NCI-H1105 (cell line): Measurements from ENCODE around the gene MALT1.
A peak's percentile ranks its signal among the peaks of the same experiment; 100 is the strongest.
"Not testable (repeated sequence)": the region's sequence is repeated elsewhere in the genome, so short reads cannot be mapped to it uniquely, and the experiment has no call there.

ENCODE experiments used
- DNase-seq: peaks from one replicate; lab custom pipeline; 2025; lab: John Stamatoyannopoulos, UW

Gene MALT1

DNA sequence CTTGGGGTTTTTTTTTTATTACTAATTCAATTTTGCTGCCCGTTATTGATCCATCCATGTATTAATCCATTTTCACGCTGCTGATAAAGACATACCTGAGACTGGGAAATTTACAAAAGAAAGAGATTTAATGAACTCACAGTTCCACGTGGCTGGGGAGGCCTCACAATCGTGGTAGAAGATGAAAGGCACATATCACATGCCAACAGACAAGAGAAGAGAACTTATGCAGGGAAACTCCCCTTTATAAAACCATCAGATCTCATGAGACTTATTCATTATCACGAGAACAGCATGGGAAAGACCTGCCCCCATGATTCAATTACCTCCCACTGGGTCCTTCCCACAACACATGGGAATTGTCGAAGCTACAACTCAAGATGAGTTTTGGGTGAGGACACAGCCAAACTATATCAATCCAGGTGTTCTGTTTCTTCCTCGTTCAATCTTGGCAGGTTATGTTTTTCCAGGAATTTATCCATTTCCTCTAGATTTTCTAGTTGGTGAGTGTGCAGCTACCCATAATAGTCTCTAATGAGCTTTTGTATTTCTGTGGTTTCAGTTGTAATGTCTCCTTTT is 18.0 kb upstream of the MALT1 start:
- DNase-seq: not testable (repeated sequence)

DNA sequence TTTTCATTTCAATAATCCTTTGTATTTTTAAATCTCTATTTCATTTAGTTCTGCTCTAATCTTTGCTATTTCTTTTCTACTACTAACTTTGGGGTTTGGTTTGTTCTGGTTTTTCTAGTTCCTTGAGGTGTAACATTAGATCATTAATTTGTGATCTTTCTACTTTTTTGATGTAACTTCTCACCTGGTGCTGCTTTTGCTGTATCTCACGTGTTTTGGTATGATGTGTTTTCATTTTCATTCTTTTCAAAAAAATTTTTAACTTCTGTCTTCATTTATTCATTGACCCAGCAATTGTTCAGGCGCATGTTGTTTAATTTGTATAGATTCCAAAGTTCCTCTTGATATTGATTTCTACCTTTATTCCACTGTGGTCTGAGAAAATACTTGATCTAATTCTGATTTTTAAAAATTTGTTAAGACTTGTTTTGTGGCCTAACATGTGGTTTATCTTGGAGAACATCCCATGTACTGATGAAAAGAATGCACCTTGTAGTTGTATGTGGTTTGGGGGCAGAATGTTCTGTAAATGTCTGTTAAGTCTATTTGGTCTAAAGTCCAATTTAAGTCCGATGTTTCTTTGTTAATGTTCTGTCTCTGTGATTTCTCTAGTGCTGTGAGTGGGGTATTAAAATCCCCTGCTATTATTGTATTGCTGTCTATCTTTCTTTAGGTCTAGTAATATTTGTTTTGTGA is 17.3 kb upstream of the MALT1 start:
- no peak for DNase-seq

DNA sequence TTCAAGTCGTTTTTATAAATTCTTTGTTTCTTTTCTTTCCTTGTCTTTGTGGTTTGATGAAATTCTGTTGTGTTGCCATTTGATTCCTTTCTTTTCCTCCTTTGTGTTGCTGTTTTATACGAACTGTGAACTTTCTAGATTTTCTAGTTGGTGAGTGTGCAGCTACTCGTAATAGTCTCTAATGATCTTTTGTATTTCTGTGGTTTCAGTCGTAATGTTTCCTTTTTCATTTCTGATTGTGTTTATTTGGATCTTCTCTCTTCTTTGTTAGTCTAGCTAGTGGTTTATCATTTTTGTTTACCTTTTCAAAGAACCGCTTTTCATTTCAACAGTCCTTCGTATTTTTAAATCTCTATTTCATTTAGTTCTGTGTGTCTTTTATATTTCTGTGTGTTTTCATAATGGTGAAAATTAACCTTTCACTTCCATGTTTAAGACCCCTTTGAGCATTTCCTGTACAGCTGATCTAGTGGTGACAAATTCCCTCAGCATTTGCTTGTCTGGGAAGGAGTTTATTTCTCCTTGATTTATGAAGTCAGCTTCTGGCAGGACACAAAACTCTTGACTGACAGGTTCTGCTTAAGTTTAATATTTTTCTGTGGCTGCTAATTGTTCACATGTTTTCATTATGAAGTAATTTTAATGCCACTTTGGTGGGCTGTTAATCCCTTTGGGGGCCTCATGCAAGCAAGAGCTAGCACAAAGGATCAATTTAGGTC is 16.2 kb upstream of the MALT1 start:
- DNase-seq: no peak

DNA sequence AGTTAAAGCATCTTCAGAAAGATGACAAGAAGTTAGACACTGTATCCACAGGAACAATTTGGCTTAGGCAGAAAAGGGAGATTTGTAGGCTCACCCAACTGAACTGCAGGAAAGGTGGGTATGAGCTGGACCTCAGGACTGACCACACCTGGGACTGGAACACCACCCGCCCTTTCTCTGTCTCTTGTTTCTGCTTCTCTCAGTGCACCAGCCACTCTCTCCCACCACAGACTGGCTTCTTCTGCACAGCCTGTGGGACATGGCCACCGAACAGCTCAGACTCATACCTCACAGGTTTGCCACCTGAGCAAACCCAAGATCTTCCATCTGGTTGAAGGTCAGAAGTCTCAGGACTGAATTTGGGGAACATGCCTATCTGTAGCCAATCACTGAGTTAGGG is 14.2 kb upstream of the MALT1 start:
- DNase-seq: no peak

- DNase-seq: no peak
Observed at GRCh38 chr18:58657494-58657893, 13.8 kb upstream of the MALT1 start.

GRCh38 chr18:58659691-58660090 is 11.6 kb upstream of the MALT1 start:
- no peak for DNase-seq

GRCh38 chr18:58660915-58661314 is 10.3 kb upstream of the MALT1 start:
- DNase-seq: no peak

GRCh38 chr18:58661423-58661822 is 9.8 kb upstream of the MALT1 start:
- DNase-seq: no peak

GRCh38 chr18:58662118-58662517 is 9.1 kb upstream of the MALT1 start:
- no peak for DNase-seq

- no peak for DNase-seq
Observed at GRCh38 chr18:58666176-58666575, 5.1 kb upstream of the MALT1 start.

DNA sequence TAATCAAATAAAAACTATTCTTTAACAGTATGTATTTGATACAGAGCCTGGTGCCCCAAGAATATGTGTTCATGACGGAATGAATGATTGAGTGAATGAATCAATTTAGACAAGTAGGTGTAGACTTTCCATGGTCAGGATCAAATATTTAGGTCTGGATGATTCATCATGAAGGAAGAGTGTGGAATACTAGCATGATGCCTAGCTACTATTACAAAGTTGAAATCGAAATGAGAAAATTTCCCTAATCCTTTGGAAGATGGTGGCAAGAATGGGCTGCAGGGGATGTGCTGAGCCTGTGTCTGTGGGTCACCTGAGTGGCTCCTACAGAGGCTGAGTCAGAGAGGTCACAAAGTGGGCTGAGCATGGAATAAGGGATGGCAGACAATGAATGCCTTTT is 3.1 kb upstream of the MALT1 start:
- DNase-seq: no peak

DNA sequence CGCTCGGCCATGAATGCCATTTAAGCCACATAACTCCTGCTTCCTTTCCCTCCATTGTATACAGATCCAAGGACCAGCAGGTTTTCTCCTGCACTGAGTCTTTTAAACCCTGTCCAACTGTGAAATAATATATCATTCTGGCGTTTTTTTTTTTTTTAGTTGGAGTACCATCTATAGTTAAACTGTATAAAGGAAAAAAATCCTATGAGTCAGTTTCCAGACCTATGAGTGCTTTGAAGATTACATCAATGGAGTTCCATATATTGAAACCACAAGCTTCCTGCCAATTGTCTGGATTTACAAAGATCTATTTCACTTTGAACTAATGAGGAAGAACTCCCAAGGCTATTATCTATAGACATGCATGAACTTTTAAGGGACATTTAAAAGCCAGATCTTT is 2.4 kb upstream of the MALT1 start:
- DNase-seq: no peak

GRCh38 chr18:58669731-58670378 is 1.4 kb upstream of the MALT1 start:
- peak; percentile 48 for DNase-seq

DNA sequence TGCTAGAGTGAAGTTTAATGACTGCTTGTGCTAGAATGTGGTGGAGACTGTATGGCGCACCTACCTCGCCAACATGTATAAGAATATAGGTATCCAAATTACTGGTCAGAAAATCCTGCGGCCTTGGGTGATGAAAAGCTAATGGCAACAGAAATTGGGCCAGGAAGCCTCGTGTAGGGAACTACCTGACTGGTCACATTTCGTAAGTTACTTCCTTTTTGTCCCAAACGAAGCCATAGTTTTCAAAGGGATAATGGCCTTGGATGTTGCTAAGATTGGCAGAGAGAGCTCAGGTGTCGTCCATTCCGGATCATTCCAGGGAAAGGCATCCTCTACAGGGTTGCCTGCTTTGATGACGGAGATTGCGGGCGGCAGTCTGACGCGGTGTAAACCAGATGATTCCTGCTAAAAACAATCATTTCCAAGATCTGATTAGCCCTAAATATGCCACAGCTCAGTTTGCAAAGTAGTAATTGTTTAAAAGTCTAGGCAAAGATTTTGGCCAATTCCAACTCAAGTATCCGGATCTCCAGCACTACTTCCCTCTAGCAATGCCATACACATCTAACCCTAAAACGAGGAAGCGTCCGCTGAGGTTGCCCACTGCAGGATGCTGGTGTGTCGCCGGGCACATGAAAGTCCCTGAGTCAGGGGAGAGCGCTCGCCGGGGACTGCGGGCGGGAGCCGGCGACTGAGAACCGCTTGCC is 708 bp upstream of the MALT1 start:
- peak; percentile 15 for DNase-seq

DNA sequence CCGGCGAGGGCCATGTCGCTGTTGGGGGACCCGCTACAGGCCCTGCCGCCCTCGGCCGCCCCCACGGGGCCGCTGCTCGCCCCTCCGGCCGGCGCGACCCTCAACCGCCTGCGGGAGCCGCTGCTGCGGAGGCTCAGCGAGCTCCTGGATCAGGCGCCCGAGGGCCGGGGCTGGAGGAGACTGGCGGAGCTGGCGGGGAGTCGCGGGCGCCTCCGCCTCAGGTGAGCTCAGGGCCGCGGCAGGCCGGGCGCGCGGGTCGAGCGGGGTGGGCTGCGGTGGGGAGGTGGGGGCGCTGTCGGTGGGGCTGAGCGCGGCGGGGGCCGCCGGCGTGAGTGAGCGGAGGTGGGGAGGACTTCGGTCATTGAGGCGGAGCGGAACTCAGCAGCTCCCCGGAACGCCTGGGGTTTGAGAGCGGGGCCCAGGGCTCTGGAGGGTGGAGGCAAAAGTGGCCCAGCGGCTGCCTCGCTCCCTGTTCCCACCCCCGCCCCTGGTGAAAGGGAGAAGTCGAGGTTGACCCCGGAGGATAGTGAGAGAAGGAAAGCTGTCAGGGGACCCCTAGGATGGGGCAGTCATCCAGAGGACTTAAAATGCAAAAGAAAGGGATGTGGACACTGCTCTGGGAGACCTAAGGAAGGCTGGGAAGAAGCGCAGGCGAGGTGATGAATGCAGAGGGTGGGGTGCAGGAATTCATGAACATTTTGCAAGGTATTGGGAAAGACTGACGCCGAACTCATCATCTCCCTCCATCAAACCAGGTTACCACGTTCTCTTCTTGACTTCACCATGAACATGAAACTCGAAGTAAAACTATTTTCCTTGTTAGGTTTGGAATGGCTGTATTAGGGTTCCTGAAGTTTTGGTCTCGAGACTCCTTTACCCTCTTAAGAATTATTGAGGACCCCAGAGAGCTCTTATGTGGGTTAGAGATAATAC is 633 bp downstream of the MALT1 start:
- peak; percentile 53 for DNase-seq

DNA sequence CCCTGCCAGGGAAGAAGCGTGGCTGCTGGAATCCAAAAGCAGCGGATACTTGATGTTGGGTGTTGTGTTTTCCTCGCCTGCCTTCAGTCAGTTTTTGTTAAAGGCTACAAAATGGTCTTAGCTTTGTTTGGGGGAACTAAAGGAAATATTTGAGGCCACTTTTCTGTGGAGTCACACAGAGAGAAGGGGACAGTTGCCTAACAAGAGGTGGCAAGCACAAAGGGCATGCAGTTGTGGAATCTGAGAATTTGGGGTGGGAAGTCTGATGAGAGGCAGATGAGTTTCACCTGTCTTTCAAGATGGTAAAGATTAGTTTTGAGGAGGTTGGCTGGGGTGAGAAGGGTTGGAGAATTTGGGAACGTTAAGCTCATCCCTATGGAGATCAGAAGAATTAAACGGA is 2.9 kb downstream of the MALT1 start:
- no peak for DNase-seq

- no peak for DNase-seq
Observed at GRCh38 chr18:58674863-58675472, 3.7 kb downstream of the MALT1 start.

DNA sequence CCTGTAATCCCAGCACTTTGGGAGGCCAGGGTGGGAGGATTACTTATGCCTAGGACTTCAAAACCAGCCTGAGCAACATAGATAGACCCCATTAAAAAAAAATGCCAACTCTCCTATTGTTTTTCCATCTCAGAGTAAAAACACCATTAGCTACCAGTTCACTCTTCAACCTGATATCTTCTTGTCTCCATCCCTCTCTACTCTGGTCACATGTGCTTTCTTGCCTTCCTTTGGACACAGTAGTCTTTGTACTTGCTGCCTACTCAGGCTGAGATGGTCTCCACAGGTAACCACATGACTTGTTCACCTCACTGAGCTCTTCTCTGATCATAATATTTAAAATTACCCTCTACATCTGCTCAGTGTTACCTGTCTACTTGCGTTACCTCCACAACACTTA is 5.0 kb downstream of the MALT1 start:
- no peak for DNase-seq

- peak; percentile 42 for DNase-seq
Observed at GRCh38 chr18:58682429-58683069, 11.3 kb downstream of the MALT1 start.

DNA sequence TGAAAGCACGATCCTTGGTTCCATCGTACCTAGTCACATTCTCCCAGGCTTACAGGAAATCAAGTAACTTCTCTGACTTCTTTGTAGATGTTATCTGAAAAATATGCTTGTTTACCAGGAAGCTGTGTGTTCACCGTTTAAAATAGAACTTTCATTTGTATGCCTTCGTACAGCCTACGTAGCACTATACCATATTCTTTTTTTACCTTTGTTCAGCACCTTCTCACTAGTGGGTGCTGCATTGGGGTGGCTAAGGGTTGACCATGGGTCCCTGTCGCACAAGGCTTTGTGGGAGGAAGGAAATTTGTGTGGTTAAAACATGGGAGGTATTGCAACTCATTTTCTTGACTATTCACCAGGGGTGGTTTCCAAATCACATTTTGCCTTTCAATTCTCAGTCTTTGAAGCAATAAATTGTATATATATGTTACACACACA is 16.6 kb downstream of the MALT1 start:
- no peak for DNase-seq
